GM12874 (cell line): Measurements from ENCODE around the gene RAD9A.

ENCODE experiments used
- TF ChIP-seq, protein P1 (sequence below): IDR thresholded peaks from 2 replicates; pipeline ENCODE4 v1.5.1; 2011; ENCODE audit warnings: low read depth, mild to moderate bottlenecking, control low read depth, low read length, moderate library complexity; ENCODE audit not compliant: insufficient read depth

Gene RAD9A

DNA sequence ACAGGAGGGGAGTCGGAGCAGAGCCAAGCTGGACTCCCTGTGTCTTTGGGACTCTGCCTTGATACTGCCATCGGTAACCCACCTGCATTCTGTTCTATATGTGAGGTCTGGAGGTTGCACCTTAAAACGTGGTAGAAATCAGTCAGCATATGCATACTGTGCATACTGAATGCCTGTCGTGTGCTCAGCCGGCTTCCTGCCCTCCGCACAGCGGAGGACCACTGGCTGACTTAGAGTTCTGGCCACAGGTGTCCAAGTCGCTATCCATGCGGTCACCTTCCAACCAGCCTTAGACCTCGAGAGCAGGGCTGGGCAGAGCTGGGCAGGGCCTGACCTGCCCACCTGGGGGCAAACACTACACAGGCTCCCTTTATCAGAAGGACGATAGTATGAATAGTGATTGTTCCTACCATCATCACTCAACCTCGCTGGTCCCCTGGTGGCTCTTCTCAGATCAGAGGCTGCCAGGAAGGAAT is 15.9 kb downstream of the RAD9A start:
- TF ChIP-seq, protein P1, sequence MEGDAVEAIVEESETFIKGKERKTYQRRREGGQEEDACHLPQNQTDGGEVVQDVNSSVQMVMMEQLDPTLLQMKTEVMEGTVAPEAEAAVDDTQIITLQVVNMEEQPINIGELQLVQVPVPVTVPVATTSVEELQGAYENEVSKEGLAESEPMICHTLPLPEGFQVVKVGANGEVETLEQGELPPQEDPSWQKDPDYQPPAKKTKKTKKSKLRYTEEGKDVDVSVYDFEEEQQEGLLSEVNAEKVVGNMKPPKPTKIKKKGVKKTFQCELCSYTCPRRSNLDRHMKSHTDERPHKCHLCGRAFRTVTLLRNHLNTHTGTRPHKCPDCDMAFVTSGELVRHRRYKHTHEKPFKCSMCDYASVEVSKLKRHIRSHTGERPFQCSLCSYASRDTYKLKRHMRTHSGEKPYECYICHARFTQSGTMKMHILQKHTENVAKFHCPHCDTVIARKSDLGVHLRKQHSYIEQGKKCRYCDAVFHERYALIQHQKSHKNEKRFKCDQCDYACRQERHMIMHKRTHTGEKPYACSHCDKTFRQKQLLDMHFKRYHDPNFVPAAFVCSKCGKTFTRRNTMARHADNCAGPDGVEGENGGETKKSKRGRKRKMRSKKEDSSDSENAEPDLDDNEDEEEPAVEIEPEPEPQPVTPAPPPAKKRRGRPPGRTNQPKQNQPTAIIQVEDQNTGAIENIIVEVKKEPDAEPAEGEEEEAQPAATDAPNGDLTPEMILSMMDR: no peak

- TF ChIP-seq, protein P1: no peak
Observed at GRCh38 chr11:67408437-67409200, 16.8 kb downstream of the RAD9A start.

- TF ChIP-seq, protein P1: no peak
Observed at GRCh38 chr11:67409261-67409666, 17.5 kb downstream of the RAD9A start.

GRCh38 chr11:67409781-67410368 is 18.1 kb downstream of the RAD9A start:
- TF ChIP-seq, protein P1: no peak

DNA sequence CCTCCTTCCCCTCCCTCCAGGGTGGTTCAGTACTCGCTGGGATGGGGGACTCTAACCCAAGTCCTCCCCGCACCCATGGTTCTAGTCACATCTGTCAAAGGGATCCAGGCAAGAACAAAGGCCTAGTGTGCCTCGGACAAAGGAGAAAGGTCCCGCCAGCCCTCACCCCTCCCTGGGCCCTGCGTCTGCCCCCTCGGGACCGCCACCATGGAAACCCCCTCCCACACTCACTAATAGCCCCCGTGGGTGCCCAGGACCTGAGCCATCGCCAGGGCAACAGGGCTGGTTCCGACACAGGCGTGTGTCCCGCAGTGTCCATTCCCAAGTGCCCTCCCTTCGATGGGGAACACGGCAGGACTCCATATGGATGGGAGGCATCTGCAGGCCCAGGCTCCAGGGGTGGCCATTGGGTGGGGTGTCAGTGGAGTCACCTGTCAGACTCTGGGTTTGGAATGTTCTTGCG is 18.6 kb downstream of the RAD9A start:
- TF ChIP-seq, protein P1: no peak

GRCh38 chr11:67410984-67411784 is 19.4 kb downstream of the RAD9A start:
- TF ChIP-seq, protein P1: no peak

- TF ChIP-seq, protein P1: no peak
Observed at GRCh38 chr11:67411785-67412152, 20.0 kb downstream of the RAD9A start.
